SU-DHL-6 (cell line): Measurements from ENCODE around the gene APC.
A peak's percentile ranks its signal among the peaks of the same experiment; 100 is the strongest.

Experiments used
- H2AFZ ChIP-seq: fragments of 200-600 bp; sonication (generic); 2 replicates; pipeline ENCODE4 v1.6.1; 2014; ENCODE audit warnings: low read depth, mild to moderate bottlenecking, moderate library complexity, mixed read lengths, antibody characterized with exemption, low read length; ENCODE audit not compliant: severe bottlenecking
- H3F3A ChIP-seq: fragments of 200-600 bp; shearing (Covaris generic); 2 replicates; pipeline ENCODE4 v1.6.0; 2016; ENCODE audit warnings: antibody characterized with exemption, mild to moderate bottlenecking; ENCODE audit not compliant: insufficient read depth
- H3K27ac ChIP-seq: fragments of 200-600 bp; sonication (generic); 2 replicates; pipeline ENCODE4 v1.5.1; 2016; ENCODE audit warnings: low read depth, mild to moderate bottlenecking, low read length, moderate library complexity, mixed read lengths
- H3K27me3 ChIP-seq: fragments of 200-600 bp; sonication (generic), shearing (Covaris generic); 2 replicates; pipeline ENCODE4 v1.6.0; 2014; ENCODE audit warnings: mild to moderate bottlenecking, low read length
- H3K36me3 ChIP-seq: fragments of 200-600 bp; sonication (generic); 2 replicates; pipeline ENCODE4 v1.6.1; 2014; ENCODE audit warnings: mild to moderate bottlenecking, low read length, mixed read lengths
- H3K4me2 ChIP-seq: fragments of 300-600, 200-600 bp; shearing (Covaris generic), sonication (generic); 2 replicates; pipeline ENCODE4 v1.6.0; 2014; ENCODE audit warnings: low read length, low read depth, mild to moderate bottlenecking; ENCODE audit not compliant: poor library complexity, severe bottlenecking
- H3K4me3 ChIP-seq: fragments of 200-600 bp; sonication (generic); 2 replicates; pipeline ENCODE4 v1.5.1; 2014; ENCODE audit warnings: antibody characterized with exemption, low read length, mild to moderate bottlenecking, mixed read lengths; ENCODE audit not compliant: insufficient read depth, poor library complexity, severe bottlenecking
- H3K79me2 ChIP-seq: fragments of 200-600 bp; sonication (generic); 2 replicates; pipeline ENCODE4 v1.6.1; 2014; ENCODE audit warnings: mild to moderate bottlenecking, low read length, moderate library complexity; ENCODE audit not compliant: insufficient read depth
- H3K9ac ChIP-seq: fragments of 200-600 bp; sonication (generic); 2 replicates; pipeline ENCODE4 v1.7.0; 2014; ENCODE audit warnings: mild to moderate bottlenecking, low read length
- H3K9me2 ChIP-seq: fragments of 200-600 bp; sonication (generic); replicated peaks from 2 replicates; pipeline ENCODE4 v1.6.1; 2014; ENCODE audit warnings: low read length; ENCODE audit not compliant: insufficient read depth
- H3K9me3 ChIP-seq: fragments of 200-600 bp; sonication (generic); 2 replicates; pipeline ENCODE4 v1.6.1; 2014; ENCODE audit warnings: low read length, mixed read lengths; ENCODE audit not compliant: insufficient read depth
- H4K20me1 ChIP-seq: fragments of 200-600 bp; sonication (generic); 2 replicates; pipeline ENCODE4 v1.6.1; 2014; ENCODE audit warnings: low read depth, mild to moderate bottlenecking, antibody characterized with exemption, low read length, moderate library complexity, mixed read lengths
- CTCF ChIP-seq: fragments of 200-600 bp; sonication (generic); IDR thresholded peaks from one replicate; pipeline ENCODE4 v1.5.1; 2017; ENCODE audit warnings: antibody characterized with exemption, mild to moderate bottlenecking, low read length, moderate library complexity; ENCODE audit not compliant: insufficient read depth, poor library complexity, severe bottlenecking
- EZH2phosphoT487 ChIP-seq: fragments of 200-600 bp; sonication (generic), shearing (Covaris generic); conservative IDR thresholded peaks from 2 replicates; pipeline ENCODE4 v1.6.1; 2018; ENCODE audit warnings: mild to moderate bottlenecking, antibody characterized with exemption, low read length, moderate library complexity, mixed read lengths

APC gene

GRCh38 chr5:112697833-112698232 lies 39.9 kb upstream of the APC start:
- no peaks in the 10 kb centered on the region for H4K20me1 ChIP-seq
- H3K36me3 ChIP-seq: no peaks in the 10 kb centered on the region
- H3K79me2 ChIP-seq: no peaks in the 10 kb centered on the region
- no peaks in the 10 kb centered on the region for H3K27me3 ChIP-seq
- H3K9ac ChIP-seq: no peak overlapping the region
- H3K9me3 ChIP-seq: no peaks in the 10 kb centered on the region
- no peak overlapping the region for H3K27ac ChIP-seq
- H3K4me3 ChIP-seq: no peak overlapping the region
- TF ChIP-seq CTCF: no peak
- no peak for TF ChIP-seq EZH2phosphoT487
- peak overlapping the region; percentile 5 for H2AFZ ChIP-seq
- H3F3A ChIP-seq: no peaks in the 10 kb centered on the region
- H3K9me2 ChIP-seq: no peaks in the 10 kb centered on the region
- no peak overlapping the region for H3K4me2 ChIP-seq

- no peaks in the 10 kb centered on the region for H3K9me2 ChIP-seq
- no peaks in the 10 kb centered on the region for H4K20me1 ChIP-seq
- H3K27ac ChIP-seq: no peak overlapping the region
- H3K27me3 ChIP-seq: no peaks in the 10 kb centered on the region
- H2AFZ ChIP-seq: no peak overlapping the region
- no peak overlapping the region for H3K4me2 ChIP-seq
- H3F3A ChIP-seq: no peaks in the 10 kb centered on the region; the same call in 1 of the 2 replicates
- no peak overlapping the region for H3K4me3 ChIP-seq
- H3K9me3 ChIP-seq: no peaks in the 10 kb centered on the region
- no peak for TF ChIP-seq CTCF
- TF ChIP-seq EZH2phosphoT487: no peak
- H3K79me2 ChIP-seq: peaks cover 8% of the 10 kb centered on the region; the same call in 1 of the 2 replicates
- no peak overlapping the region for H3K9ac ChIP-seq
- H3K36me3 ChIP-seq: no peaks in the 10 kb centered on the region
These were observed 33.5 kb upstream of the APC start for GRCh38 chr5:112703866-112704820.

GRCh38 chr5:112706446-112707016 lies 31.2 kb upstream of the APC start:
- no peak overlapping the region for H3K9ac ChIP-seq
- H3K36me3 ChIP-seq: no peaks in the 10 kb centered on the region
- no peak overlapping the region for H3K27ac ChIP-seq
- peak overlapping the region; percentile 97 for H2AFZ ChIP-seq
- H3K27me3 ChIP-seq: no peaks in the 10 kb centered on the region
- H3F3A ChIP-seq: no peaks in the 10 kb centered on the region; the same call in 1 of the 2 replicates
- peak overlapping the region; percentile 41 for H3K4me2 ChIP-seq
- no peaks in the 10 kb centered on the region for H4K20me1 ChIP-seq
- H3K4me3 ChIP-seq: peak overlapping the region; percentile 10
- no peaks in the 10 kb centered on the region for H3K9me3 ChIP-seq
- peaks cover 8% of the 10 kb centered on the region; the same call in 1 of the 2 replicates for H3K79me2 ChIP-seq
- H3K9me2 ChIP-seq: no peaks in the 10 kb centered on the region
- no peak for TF ChIP-seq EZH2phosphoT487
- TF ChIP-seq CTCF: no peak
